Midbrain (tissue), 1 donor: ENCODE measurements around the gene SNX5.

ENCODE experiments used
- DNase-seq: peaks from one replicate; lab custom pipeline; 2025; lab: John Stamatoyannopoulos, UW

SNX5 gene

GRCh38 chr20:17992847-17993513 lies 24.4 kb upstream of the SNX5 start:
- no peak for DNase-seq

GRCh38 chr20:17992224-17992637 lies 23.6 kb upstream of the SNX5 start:
- no peak for DNase-seq

GRCh38 chr20:17990278-17990972 lies 21.8 kb upstream of the SNX5 start:
- DNase-seq: no peak

- DNase-seq: no peak
Observed at GRCh38 chr20:17987988-17988387, 19.4 kb upstream of the SNX5 start.

- DNase-seq: no peak
Observed at GRCh38 chr20:17985388-17986018, 16.9 kb upstream of the SNX5 start.

GRCh38 chr20:17976305-17976704 lies 7.7 kb upstream of the SNX5 start:
- no peak for DNase-seq

GRCh38 chr20:17972121-17972520 lies 3.5 kb upstream of the SNX5 start:
- DNase-seq: no peak

GRCh38 chr20:17971300-17972013 lies 2.9 kb upstream of the SNX5 start:
- no peak for DNase-seq

- DNase-seq: peak; percentile 40
Observed at GRCh38 chr20:17969884-17970409, 1.4 kb upstream of the SNX5 start.

- no peak for DNase-seq
Observed at GRCh38 chr20:17969278-17969883, 787 bp upstream of the SNX5 start.

- peak; percentile 10 for DNase-seq
Observed at GRCh38 chr20:17967521-17968365, 851 bp downstream of the SNX5 start.

GRCh38 chr20:17966432-17967310 lies 1.9 kb downstream of the SNX5 start:
- DNase-seq: no peak

- no peak for DNase-seq
Observed at GRCh38 chr20:17965042-17965697, 3.4 kb downstream of the SNX5 start.

GRCh38 chr20:17964632-17965031 lies 4.0 kb downstream of the SNX5 start:
- no peak for DNase-seq

- no peak for DNase-seq
Observed at GRCh38 chr20:17964073-17964472, 4.5 kb downstream of the SNX5 start.

GRCh38 chr20:17963114-17963897 lies 5.3 kb downstream of the SNX5 start:
- DNase-seq: no peak

- DNase-seq: no peak
Observed at GRCh38 chr20:17961587-17961940, 7.0 kb downstream of the SNX5 start.

GRCh38 chr20:17960927-17961586 lies 7.5 kb downstream of the SNX5 start:
- DNase-seq: no peak
